ENCODE measurements around the gene LRRC36.

DNA sequence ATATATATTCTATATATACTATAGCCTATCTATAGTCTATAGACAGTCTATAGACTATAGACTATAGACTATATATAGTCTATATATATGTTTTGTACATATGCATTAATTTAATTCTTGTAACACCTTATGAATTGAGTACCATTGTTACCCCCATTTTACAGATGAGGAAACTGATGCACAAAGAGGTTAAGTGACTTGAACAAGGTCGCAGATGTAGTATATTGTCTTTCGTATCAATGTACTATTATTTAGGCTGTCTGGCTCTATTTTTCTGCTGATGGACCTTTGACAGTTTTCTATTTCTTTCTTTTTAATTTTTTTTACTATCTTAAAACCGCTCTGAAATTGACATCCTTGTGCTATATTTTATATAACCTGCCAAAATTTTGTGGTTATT is 14.6 kb downstream of the LRRC36 start:
- TF ChIP-seq, protein P1, sequence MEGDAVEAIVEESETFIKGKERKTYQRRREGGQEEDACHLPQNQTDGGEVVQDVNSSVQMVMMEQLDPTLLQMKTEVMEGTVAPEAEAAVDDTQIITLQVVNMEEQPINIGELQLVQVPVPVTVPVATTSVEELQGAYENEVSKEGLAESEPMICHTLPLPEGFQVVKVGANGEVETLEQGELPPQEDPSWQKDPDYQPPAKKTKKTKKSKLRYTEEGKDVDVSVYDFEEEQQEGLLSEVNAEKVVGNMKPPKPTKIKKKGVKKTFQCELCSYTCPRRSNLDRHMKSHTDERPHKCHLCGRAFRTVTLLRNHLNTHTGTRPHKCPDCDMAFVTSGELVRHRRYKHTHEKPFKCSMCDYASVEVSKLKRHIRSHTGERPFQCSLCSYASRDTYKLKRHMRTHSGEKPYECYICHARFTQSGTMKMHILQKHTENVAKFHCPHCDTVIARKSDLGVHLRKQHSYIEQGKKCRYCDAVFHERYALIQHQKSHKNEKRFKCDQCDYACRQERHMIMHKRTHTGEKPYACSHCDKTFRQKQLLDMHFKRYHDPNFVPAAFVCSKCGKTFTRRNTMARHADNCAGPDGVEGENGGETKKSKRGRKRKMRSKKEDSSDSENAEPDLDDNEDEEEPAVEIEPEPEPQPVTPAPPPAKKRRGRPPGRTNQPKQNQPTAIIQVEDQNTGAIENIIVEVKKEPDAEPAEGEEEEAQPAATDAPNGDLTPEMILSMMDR (IDR thresholded peaks at IDR 0.05; ENCODE audit: low read length), result no peak
- no peak for TF ChIP-seq EZH2phosphoT487 (IDR thresholded peaks at IDR 0.05; ENCODE audit: low read length)
